Activated naive CD4-positive, alpha-beta T cell treated with anti-CD3 and anti-CD28 coated beads, Interleukin-2, amount 10 ng/mL, durations not matched to agents 7 days and 5 days (primary cell): ENCODE results near the gene MFSD2B.

ENCODE experiments used
- CTCF ChIA-PET: fragments of 350-600 bp; sonication (Branson Sonifier 250); formaldehyde crosslinking; loops from one replicate; lab custom pipeline; 2021; ENCODE audit warnings: antibody characterized with exemption; lab: Charles Lee
- DNase-seq: peaks from one replicate; pipeline ENCODE4 v3.0.0-alpha.2; 2020
- H3K27ac Mint-ChIP-seq: one replicate; pipeline ENCODE4 v1.8.0; 2021; ENCODE audit warnings: mild to moderate bottlenecking, moderate library complexity, mixed read lengths
- H3K27me3 Mint-ChIP-seq: one replicate; pipeline ENCODE4 v1.8.0; 2021; ENCODE audit warnings: mild to moderate bottlenecking, mixed read lengths
- H3K36me3 Mint-ChIP-seq: one replicate; pipeline ENCODE4 v1.8.0; 2021; ENCODE audit warnings: mixed read lengths
- H3K4me1 Mint-ChIP-seq: one replicate; pipeline ENCODE4 v1.8.0; 2021; ENCODE audit warnings: mixed read lengths
- H3K4me3 Mint-ChIP-seq: one replicate; pipeline ENCODE4 v1.8.0; 2021; ENCODE audit warnings: mild to moderate bottlenecking, moderate library complexity, mixed read lengths
- H3K9me3 Mint-ChIP-seq: one replicate; pipeline ENCODE4 v1.8.0; 2021; ENCODE audit warnings: mixed read lengths

The MFSD2B gene

GRCh38 chr2:24009680-24010476 is at the start of gene MFSD2B:
TSS of gene MFSD2B (plus strand) at chr2:24010085. CDS start at chr2:24010097, 12 bp downstream.
- CTCF ChIA-PET, result interaction anchor here (1.7 kb wide), 1 partner anchor 185 kb away, joined by 4 read pairs; no protein-coding TSS in a partner anchor
- DNase-seq, result no peak
- no peaks in the 10 kb centered on the region for H3K36me3 Mint-ChIP-seq
- H3K27ac Mint-ChIP-seq, result no peak within 1 kb of the TSS
- H3K9me3 Mint-ChIP-seq, result no peaks in the 10 kb centered on the region
- peaks cover 55% of the 10 kb centered on the region for H3K27me3 Mint-ChIP-seq
- peaks cover 2% of the 10 kb centered on the region for H3K4me1 Mint-ChIP-seq
- H3K4me3 Mint-ChIP-seq, result no peak within 1 kb of the TSS

GRCh38 chr2:23967846-23968245 is 42.0 kb upstream of the MFSD2B start:
- DNase-seq, result no peak
- Mint-ChIP-seq H3K27me3 (no peaks in the 10 kb centered on the region), H3K36me3 (peaks cover 10% of the 10 kb centered on the region), H3K4me3 (no peak overlapping the region), H3K9me3 (no peaks in the 10 kb centered on the region), H3K27ac (no peak overlapping the region), H3K4me1 (no peaks in the 10 kb centered on the region)
- CTCF ChIA-PET, result no interaction called here

- Mint-ChIP-seq H3K9me3 (no peaks in the 10 kb centered on the region), H3K4me1 (no peaks in the 10 kb centered on the region), H3K4me3 (no peak overlapping the region), H3K27me3 (no peaks in the 10 kb centered on the region), H3K27ac (no peak overlapping the region), H3K36me3 (no peaks in the 10 kb centered on the region)
- no peak for DNase-seq
- CTCF ChIA-PET, result interaction anchor here (0.7 kb wide), 1 partner anchor 50 kb away, joined by 3 read pairs; the partner anchor contains the start of gene ATAD2B
These were observed 33.0 kb upstream of the MFSD2B start for GRCh38 chr2:23976883-23977282.

GRCh38 chr2:23988371-23988770 is 21.5 kb upstream of the MFSD2B start:
- H3K36me3 Mint-ChIP-seq, result peaks cover 2% of the 10 kb centered on the region
- no peak overlapping the region for H3K4me3 Mint-ChIP-seq
- DNase-seq, result no peak
- H3K27me3 Mint-ChIP-seq, result no peaks in the 10 kb centered on the region
- H3K4me1 Mint-ChIP-seq, result no peaks in the 10 kb centered on the region
- no peaks in the 10 kb centered on the region for H3K9me3 Mint-ChIP-seq
- no peak overlapping the region for H3K27ac Mint-ChIP-seq
- CTCF ChIA-PET, result no interaction called here

GRCh38 chr2:23992931-23993330 is 17.0 kb upstream of the MFSD2B start:
- H3K4me1 Mint-ChIP-seq, result no peaks in the 10 kb centered on the region
- no peak overlapping the region for H3K27ac Mint-ChIP-seq
- no peaks in the 10 kb centered on the region for H3K36me3 Mint-ChIP-seq
- H3K27me3 Mint-ChIP-seq, result no peaks in the 10 kb centered on the region
- CTCF ChIA-PET, result no interaction called here
- no peaks in the 10 kb centered on the region for H3K9me3 Mint-ChIP-seq
- DNase-seq, result no peak
- no peak overlapping the region for H3K4me3 Mint-ChIP-seq

- Mint-ChIP-seq H3K4me3 (no peak overlapping the region), H3K36me3 (peaks cover 2% of the 10 kb centered on the region), H3K27ac (no peak overlapping the region), H3K9me3 (no peaks in the 10 kb centered on the region), H3K4me1 (no peaks in the 10 kb centered on the region), H3K27me3 (no peaks in the 10 kb centered on the region)
- DNase-seq, result no peak
- CTCF ChIA-PET, result no interaction called here
These were observed 16.1 kb upstream of the MFSD2B start for GRCh38 chr2:23993736-23994269.

GRCh38 chr2:23994567-23994966 is 15.3 kb upstream of the MFSD2B start:
- CTCF ChIA-PET, result no interaction called here

GRCh38 chr2:24007693-24008092 is 2.2 kb upstream of the MFSD2B start:
- Mint-ChIP-seq H3K27ac (no peak overlapping the region), H3K4me1 (peaks cover 2% of the 10 kb centered on the region), H3K9me3 (no peaks in the 10 kb centered on the region), H3K4me3 (no peak overlapping the region), H3K27me3 (peaks cover 45% of the 10 kb centered on the region), H3K36me3 (no peaks in the 10 kb centered on the region)
- CTCF ChIA-PET, result no interaction called here
- no peak for DNase-seq

More at GRCh38 chr2:23994567-23994966, 15.3 kb upstream of the MFSD2B start:
- Mint-ChIP-seq H3K9me3 (no peaks in the 10 kb centered on the region), H3K36me3 (peaks cover 2% of the 10 kb centered on the region), H3K4me3 (no peak overlapping the region), H3K27me3 (no peaks in the 10 kb centered on the region), H3K4me1 (no peaks in the 10 kb centered on the region), H3K27ac (no peak overlapping the region)
- no peak for DNase-seq

- H3K4me1 Mint-ChIP-seq, result peaks cover 2% of the 10 kb centered on the region
- CTCF ChIA-PET, result interaction anchor here (1.7 kb wide), 1 partner anchor 184 kb away, joined by 4 read pairs; no protein-coding TSS in a partner anchor
- no peak for DNase-seq
- no peak overlapping the region for H3K4me3 Mint-ChIP-seq
- H3K9me3 Mint-ChIP-seq, result no peaks in the 10 kb centered on the region
- H3K36me3 Mint-ChIP-seq, result no peaks in the 10 kb centered on the region
- H3K27ac Mint-ChIP-seq, result no peak overlapping the region
- H3K27me3 Mint-ChIP-seq, result peaks cover 55% of the 10 kb centered on the region
These were observed 1.1 kb upstream of the MFSD2B start for GRCh38 chr2:24008672-24009366.

- H3K4me3 Mint-ChIP-seq, result no peak overlapping the region
- no peak overlapping the region for H3K27ac Mint-ChIP-seq
- peaks cover 55% of the 10 kb centered on the region for H3K27me3 Mint-ChIP-seq
- H3K9me3 Mint-ChIP-seq, result no peaks in the 10 kb centered on the region
- CTCF ChIA-PET, result interaction anchor here (1.7 kb wide), 1 partner anchor 185 kb away, joined by 4 read pairs; no protein-coding TSS in a partner anchor
- no peak for DNase-seq
- H3K36me3 Mint-ChIP-seq, result no peaks in the 10 kb centered on the region
- peaks cover 2% of the 10 kb centered on the region for H3K4me1 Mint-ChIP-seq
These were observed 562 bp upstream of the MFSD2B start for GRCh38 chr2:24009367-24009679.

GRCh38 chr2:24010477-24011249 is 778 bp downstream of the MFSD2B start:
- Mint-ChIP-seq H3K36me3 (no peaks in the 10 kb centered on the region), H3K9me3 (no peaks in the 10 kb centered on the region), H3K27me3 (peaks cover 55% of the 10 kb centered on the region), H3K4me1 (peaks cover 2% of the 10 kb centered on the region), H3K4me3 (no peak overlapping the region), H3K27ac (no peak overlapping the region)
- CTCF ChIA-PET, result interaction anchor here (1.7 kb wide), 1 partner anchor 186 kb away, joined by 4 read pairs; no protein-coding TSS in a partner anchor
- no peak for DNase-seq

GRCh38 chr2:24011250-24012104 is 1.6 kb downstream of the MFSD2B start:
- Mint-ChIP-seq H3K27ac (no peak overlapping the region), H3K27me3 (peaks cover 55% of the 10 kb centered on the region), H3K36me3 (no peaks in the 10 kb centered on the region), H3K9me3 (no peaks in the 10 kb centered on the region), H3K4me1 (peaks cover 2% of the 10 kb centered on the region), H3K4me3 (no peak overlapping the region)
- no peak for DNase-seq
- CTCF ChIA-PET, result no interaction called here

GRCh38 chr2:24012521-24013188 is 2.8 kb downstream of the MFSD2B start:
- CTCF ChIA-PET, result no interaction called here

More at GRCh38 chr2:24012521-24013188, 2.8 kb downstream of the MFSD2B start:
- Mint-ChIP-seq H3K27ac (no peak overlapping the region), H3K9me3 (no peaks in the 10 kb centered on the region), H3K36me3 (no peaks in the 10 kb centered on the region), H3K4me1 (peaks cover 2% of the 10 kb centered on the region), H3K27me3 (peaks cover 55% of the 10 kb centered on the region), H3K4me3 (no peak overlapping the region)
- DNase-seq, result no peak
